D721Med (cell line): ENCODE measurements around the gene PITPNC1.

Experiments
- DNase-seq: peaks from one replicate; pipeline ENCODE4 v3.0.0; 2011; ENCODE audit warnings: low spot score; ENCODE audit not compliant: insufficient read length
- FAIRE-seq: peaks from 2 replicates; lab custom pipeline; 2011; peaks lifted over from hg19 to GRCh38; lab: Jason Lieb, UNC
- CTCF ChIP-seq: IDR thresholded peaks from 2 replicates; pipeline ENCODE4 v1.5.1; 2012; ENCODE audit warnings: mild to moderate bottlenecking, control low read depth; ENCODE audit not compliant: insufficient read depth; ENCODE audit errors: missing control alignments

PITPNC1 gene

DNA sequence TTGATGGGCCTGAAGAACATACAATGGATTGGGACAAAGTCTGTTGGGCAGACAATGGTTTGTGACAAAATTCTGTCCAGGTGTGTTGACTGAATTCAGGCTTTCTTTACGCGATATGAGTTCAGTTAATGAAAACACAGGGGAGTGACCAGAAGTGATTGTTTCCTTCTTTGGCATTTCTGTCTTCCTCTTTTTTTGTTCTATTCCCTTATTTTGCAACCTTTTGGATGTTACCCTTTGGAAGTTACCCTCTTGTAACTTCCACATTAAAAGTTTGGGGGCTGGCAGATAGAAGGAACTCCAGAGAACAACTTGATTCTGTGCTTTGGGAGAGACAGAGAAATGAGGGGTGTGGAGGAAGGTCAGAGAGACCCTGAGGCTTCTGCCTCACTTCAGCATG lies 126.7 kb downstream of the PITPNC1 start:
- no peak for TF ChIP-seq CTCF
- FAIRE-seq: no peak
- DNase-seq: no peak

- no peak for DNase-seq
- no peak for TF ChIP-seq CTCF
- FAIRE-seq: no peak
Measured at GRCh38 chr17:67504182-67504581, 127.1 kb downstream of the PITPNC1 start.

DNA sequence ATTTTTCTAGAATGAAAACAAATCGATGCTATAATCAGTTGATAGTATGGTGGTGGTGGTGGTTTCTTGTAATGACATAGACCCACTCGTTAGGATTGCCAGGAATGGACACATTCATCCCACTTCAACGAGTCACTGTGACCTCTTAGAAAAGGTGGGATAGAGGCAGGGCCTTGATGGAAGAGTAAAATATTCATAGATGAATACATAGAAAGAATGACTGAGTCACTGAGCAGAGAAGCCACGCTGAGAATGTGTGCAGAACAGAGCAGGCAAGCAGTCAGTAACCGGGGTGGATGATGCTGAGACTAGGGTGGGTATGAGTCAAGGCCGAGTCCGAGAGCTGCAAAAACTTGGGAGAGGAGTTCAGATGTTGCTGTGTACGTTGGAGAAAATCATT lies 129.9 kb downstream of the PITPNC1 start:
- DNase-seq (no peak), FAIRE-seq (no peak)
- no peak for TF ChIP-seq CTCF

GRCh38 chr17:67509390-67510287 lies 132.6 kb downstream of the PITPNC1 start:
- no peak for FAIRE-seq
- DNase-seq: no peak
- TF ChIP-seq CTCF: no peak

GRCh38 chr17:67511012-67511411 lies 133.9 kb downstream of the PITPNC1 start:
- no peak for FAIRE-seq
- DNase-seq: no peak
- TF ChIP-seq CTCF: no peak

DNA sequence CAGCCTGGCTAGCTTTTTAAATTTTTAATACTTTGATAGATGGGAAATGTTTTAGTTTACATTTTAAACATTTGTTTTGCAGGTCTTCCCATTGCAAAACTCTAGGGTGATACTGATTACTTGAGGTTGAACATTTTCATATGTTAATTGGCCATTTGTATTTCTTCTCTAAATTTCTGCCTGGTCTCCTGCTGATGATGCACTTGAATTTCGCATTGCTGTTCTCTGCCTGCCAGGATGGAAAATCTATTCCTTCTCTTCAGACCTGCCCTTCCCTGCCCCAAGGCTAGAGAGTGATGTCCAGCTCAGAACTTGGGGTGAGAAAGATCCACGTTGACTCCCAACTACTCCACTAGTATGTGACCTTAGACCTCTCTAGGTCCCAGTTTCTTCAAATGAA lies 134.7 kb downstream of the PITPNC1 start:
- TF ChIP-seq CTCF: no peak
- FAIRE-seq (no peak), DNase-seq (no peak)

DNA sequence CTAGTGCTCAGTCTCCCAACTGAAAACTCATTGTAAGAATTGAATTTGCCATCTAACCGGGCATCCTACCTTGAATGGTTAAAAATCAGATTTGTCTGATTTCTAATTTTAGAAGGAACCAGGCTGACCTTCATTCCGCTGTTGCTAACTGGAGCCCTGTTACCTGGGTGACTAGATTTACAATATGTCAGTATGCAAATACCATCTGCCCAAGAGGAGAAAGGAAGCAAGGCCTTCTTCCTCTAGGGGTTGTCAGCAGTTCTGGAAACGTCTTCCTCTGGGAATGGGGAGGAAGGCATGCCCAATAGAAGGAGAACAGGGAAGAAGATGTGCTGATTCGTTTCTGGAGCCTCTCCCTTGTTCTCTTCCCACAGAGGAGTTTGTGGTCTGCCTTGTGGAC lies 137.9 kb downstream of the PITPNC1 start:
- no peak for FAIRE-seq
- DNase-seq: no peak

More for the DNA sequence above, 137.9 kb downstream of the PITPNC1 start:
- no peak for TF ChIP-seq CTCF
